Measurements from ENCODE around the gene IMPDH1.

IMPDH1 gene

GRCh38 chr7:128424686-128425275, 15.0 kb upstream of the IMPDH1 start:
- H3K27me3 ChIP-seq (ENCODE audit: low read depth, low read length), result no peaks in the 10 kb centered on the region
- no peak for TF ChIP-seq EZH2phosphoT487 (IDR thresholded peaks at IDR 0.05; ENCODE audit: low read depth)
- no peak for TF ChIP-seq CTCF (IDR thresholded peaks at IDR 0.05; ENCODE audit: low read depth, low read length)
- no peaks in the 10 kb centered on the region for H3K9me3 ChIP-seq (ENCODE audit: insufficient read depth, low read length)
- no peak overlapping the region for H3K4me3 ChIP-seq (ENCODE audit: low read length)
- H2AFZ ChIP-seq (ENCODE audit: low read depth, low read length), result no peak overlapping the region
- no peak overlapping the region for H3K4me2 ChIP-seq (ENCODE audit: low read length)
- no peaks in the 10 kb centered on the region for H4K20me1 ChIP-seq (ENCODE audit: insufficient read depth, low read length)
- H3K36me3 ChIP-seq (replicated peaks; ENCODE audit: low read depth, low read length), result no peaks in the 10 kb centered on the region
- H3K4me1 ChIP-seq (ENCODE audit: low read length), result peaks cover 23% of the 10 kb centered on the region; the same call in 1 of the 2 replicates
- H3K79me2 ChIP-seq (ENCODE audit: low read length), result no peaks in the 10 kb centered on the region
- H3K27ac ChIP-seq (ENCODE audit: low read length), result no peak overlapping the region
- H3K9ac ChIP-seq (ENCODE audit: low read length), result no peak overlapping the region

GRCh38 chr7:128422842-128423241, 13.1 kb upstream of the IMPDH1 start:
- Histone ChIP-seq H3K27me3 (ENCODE audit: low read depth, low read length) (no peaks in the 10 kb centered on the region), H3K4me3 (ENCODE audit: low read length) (no peak overlapping the region), H3K27ac (ENCODE audit: low read length) (no peak overlapping the region), H3K4me1 (ENCODE audit: low read length) (peaks cover 9% of the 10 kb centered on the region; the same call in 1 of the 2 replicates), H3K4me2 (ENCODE audit: low read length) (no peak overlapping the region), H3K9ac (ENCODE audit: low read length) (no peak overlapping the region), H3K79me2 (ENCODE audit: low read length) (no peaks in the 10 kb centered on the region), H3K36me3 (replicated peaks; ENCODE audit: low read depth, low read length) (no peaks in the 10 kb centered on the region), H4K20me1 (ENCODE audit: insufficient read depth, low read length) (no peaks in the 10 kb centered on the region), H3K9me3 (ENCODE audit: insufficient read depth, low read length) (no peaks in the 10 kb centered on the region), H2AFZ (ENCODE audit: low read depth, low read length) (no peak overlapping the region)
- TF ChIP-seq EZH2phosphoT487 (IDR thresholded peaks at IDR 0.05; ENCODE audit: low read depth), result no peak
- TF ChIP-seq CTCF (IDR thresholded peaks at IDR 0.05; ENCODE audit: low read depth, low read length), result no peak

- H3K36me3 ChIP-seq (replicated peaks; ENCODE audit: low read depth, low read length), result no peaks in the 10 kb centered on the region
- no peak overlapping the region for H3K4me3 ChIP-seq (ENCODE audit: low read length)
- no peak overlapping the region for H3K4me2 ChIP-seq (ENCODE audit: low read length)
- no peak overlapping the region for H3K27ac ChIP-seq (ENCODE audit: low read length)
- TF ChIP-seq EZH2phosphoT487 (IDR thresholded peaks at IDR 0.05; ENCODE audit: low read depth) (no peak), CTCF (IDR thresholded peaks at IDR 0.05; ENCODE audit: low read depth, low read length) (no peak)
- H2AFZ ChIP-seq (ENCODE audit: low read depth, low read length), result no peak overlapping the region
- H3K9ac ChIP-seq (ENCODE audit: low read length), result no peak overlapping the region
- H3K4me1 ChIP-seq (ENCODE audit: low read length), result peaks cover 3% of the 10 kb centered on the region; the same call in 1 of the 2 replicates
- no peaks in the 10 kb centered on the region for H4K20me1 ChIP-seq (ENCODE audit: insufficient read depth, low read length)
- H3K9me3 ChIP-seq (ENCODE audit: insufficient read depth, low read length), result no peaks in the 10 kb centered on the region
- H3K79me2 ChIP-seq (ENCODE audit: low read length), result no peaks in the 10 kb centered on the region
- H3K27me3 ChIP-seq (ENCODE audit: low read depth, low read length), result no peaks in the 10 kb centered on the region
Measured at GRCh38 chr7:128422037-128422436, 12.3 kb upstream of the IMPDH1 start.

- Histone ChIP-seq H3K4me3 (ENCODE audit: low read length) (no peak overlapping the region), H4K20me1 (ENCODE audit: insufficient read depth, low read length) (no peaks in the 10 kb centered on the region), H3K27me3 (ENCODE audit: low read depth, low read length) (no peaks in the 10 kb centered on the region), H3K27ac (ENCODE audit: low read length) (no peak overlapping the region), H3K4me1 (ENCODE audit: low read length) (no peaks in the 10 kb centered on the region; the same call in 1 of the 2 replicates), H3K4me2 (ENCODE audit: low read length) (no peak overlapping the region), H2AFZ (ENCODE audit: low read depth, low read length) (no peak overlapping the region), H3K9me3 (ENCODE audit: insufficient read depth, low read length) (no peaks in the 10 kb centered on the region), H3K79me2 (ENCODE audit: low read length) (no peaks in the 10 kb centered on the region), H3K9ac (ENCODE audit: low read length) (no peak overlapping the region), H3K36me3 (replicated peaks; ENCODE audit: low read depth, low read length) (no peaks in the 10 kb centered on the region)
- TF ChIP-seq EZH2phosphoT487 (IDR thresholded peaks at IDR 0.05; ENCODE audit: low read depth) (no peak), CTCF (IDR thresholded peaks at IDR 0.05; ENCODE audit: low read depth, low read length) (no peak)
Measured at GRCh38 chr7:128421384-128421783, 11.6 kb upstream of the IMPDH1 start.
